ENCODE measurements around the gene SERINC4.
"Not testable (repeated sequence)": the region's sequence is repeated elsewhere in the genome, so short reads cannot be mapped to it uniquely, and the experiment has no call there.

SERINC4 gene

DNA sequence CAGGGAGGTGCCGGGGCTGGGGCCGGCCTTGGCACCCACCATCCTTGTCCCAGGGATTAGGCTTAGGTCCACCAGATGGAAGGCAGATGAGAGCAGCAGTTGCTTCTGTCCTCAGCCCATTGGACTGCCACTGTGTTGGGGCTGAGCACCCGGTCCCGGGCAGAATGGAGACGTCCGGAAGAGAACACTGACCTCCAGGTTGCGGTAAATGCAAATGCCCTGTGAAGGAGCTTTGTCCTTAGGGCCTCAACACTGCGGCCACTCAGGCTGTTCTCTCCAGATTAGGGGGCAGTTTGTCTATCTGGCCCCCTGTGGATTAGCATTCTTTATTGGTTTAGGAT is at the start of gene SERINC4:
TSS of gene SERINC4 (minus strand) at position 276 of the 341 bp plus-strand sequence. CDS start at position 42, 234 bp downstream.
- DNase-seq, result no peak

DNA sequence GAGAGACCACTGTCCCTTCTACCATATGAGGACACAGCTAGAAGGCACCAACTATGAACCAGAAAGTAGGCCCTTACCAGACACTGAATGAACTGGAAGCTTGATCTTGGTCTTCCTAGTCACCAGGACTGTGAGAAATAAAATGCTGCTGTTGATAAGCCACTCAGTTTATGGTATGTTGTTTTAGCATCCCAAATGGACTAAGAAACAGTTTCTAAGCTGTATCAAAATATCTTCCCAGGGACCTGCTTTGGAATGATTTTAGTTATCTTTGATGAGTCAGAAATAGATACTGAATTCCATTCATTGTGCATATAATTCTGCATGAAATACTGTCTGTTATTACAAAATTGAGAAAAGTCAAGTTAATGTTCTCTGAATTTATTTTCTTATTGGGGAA is 45.4 kb upstream of the SERINC4 start:
- DNase-seq, result no peak

DNA sequence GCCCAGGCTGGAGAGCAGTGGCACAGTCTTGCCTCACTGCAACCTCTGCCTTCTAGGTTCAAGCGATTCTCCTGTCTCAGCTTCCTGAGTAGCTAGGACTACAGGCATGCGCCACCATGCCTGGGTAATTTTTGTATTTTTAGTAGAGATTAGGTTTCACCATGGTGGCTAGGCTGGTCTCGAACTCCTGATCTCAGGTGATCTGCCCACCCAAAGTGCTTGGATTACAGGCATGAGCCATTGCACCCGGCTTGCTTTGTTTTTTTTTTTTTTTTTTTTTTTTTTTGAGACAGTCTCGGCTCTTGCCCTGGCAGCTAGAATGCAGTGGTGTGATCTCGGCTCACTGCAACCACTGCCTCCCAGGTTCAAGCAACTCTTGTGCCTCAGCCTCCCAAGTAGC is 32.5 kb upstream of the SERINC4 start:
- DNase-seq, result not testable (repeated sequence)

DNA sequence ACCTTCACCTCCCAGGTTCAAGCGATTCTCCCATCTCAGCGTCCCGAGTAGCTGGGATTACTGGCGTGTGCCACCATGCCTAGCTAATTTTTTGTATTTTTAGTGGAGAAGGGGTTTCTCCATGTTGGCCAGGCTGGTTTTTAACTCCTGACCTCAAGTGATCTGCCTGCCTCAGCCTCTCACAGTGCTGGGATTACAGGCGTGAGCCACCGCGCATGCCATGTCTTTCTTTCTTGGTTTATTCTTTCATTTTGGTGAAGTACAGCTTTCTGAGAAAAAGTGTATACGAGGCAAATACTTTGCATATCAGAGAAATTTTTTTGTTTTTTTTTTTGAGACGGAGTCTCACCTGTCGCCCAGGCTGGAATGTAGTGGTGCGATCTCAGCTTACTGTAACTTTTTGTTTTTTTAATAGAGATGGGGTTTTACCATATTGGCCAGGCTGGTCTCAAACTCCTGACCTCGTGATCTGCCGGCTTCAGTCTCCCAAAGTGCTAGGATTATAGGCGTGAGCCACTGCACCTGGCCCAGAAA is 31.6 kb upstream of the SERINC4 start:
- not testable (repeated sequence) for DNase-seq

DNA sequence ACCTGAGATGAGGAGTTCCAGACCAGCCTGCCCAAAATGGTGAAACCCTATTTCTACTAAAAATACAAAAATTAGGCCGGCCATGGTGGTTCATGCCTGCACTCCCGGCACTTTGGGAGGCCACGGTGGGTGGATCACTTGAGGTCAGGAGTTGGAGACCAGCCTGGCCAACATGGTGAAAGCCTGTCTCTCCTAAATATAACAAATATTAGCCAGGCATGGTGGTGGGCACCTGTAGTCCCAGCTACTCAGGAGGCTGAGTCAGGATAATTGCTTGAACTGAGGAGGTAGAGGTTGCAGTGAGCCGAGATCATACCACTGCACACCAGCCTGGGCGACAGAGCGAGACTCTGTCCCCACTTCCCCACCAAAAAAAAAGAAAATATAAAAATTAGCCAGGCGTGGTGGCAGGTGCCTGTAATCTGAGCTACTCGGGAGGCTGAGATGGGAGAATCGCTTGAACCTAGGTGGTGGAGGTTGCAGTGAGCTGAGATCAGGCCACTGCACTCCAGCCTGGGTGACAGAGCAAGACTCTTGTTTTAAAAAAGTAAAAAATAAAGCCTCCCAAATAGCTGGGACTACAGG is 30.8 kb upstream of the SERINC4 start:
- DNase-seq, result not testable (repeated sequence)

DNA sequence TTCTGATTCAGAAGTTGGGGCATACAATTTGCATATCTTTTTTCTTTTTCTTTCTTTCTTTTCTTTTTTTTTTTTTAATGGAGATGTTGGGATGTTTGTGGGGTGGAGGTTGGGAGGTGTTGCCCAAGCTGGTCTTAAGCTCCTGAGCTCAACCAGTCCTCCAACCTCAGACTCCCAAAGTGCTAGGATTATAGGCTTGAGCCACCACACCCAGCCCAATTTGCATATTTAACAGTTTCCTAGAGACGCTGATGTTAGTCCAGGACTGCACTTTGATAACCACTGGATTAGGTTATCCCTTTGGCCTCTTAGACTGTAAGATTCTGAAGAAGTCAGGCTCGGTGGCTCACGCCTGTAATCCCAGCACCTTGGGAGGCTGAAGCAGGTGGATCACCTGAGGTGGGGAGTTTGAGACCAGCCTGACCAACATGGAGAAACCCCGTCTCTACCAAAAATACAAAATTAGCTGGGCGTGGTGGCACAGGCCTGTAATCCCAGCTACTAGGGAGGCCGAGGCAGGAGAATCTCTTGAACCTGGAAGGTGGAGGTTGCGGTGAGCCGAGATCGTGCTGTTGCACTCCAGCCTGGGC is 30.0 kb upstream of the SERINC4 start:
- not testable (repeated sequence) for DNase-seq

DNA sequence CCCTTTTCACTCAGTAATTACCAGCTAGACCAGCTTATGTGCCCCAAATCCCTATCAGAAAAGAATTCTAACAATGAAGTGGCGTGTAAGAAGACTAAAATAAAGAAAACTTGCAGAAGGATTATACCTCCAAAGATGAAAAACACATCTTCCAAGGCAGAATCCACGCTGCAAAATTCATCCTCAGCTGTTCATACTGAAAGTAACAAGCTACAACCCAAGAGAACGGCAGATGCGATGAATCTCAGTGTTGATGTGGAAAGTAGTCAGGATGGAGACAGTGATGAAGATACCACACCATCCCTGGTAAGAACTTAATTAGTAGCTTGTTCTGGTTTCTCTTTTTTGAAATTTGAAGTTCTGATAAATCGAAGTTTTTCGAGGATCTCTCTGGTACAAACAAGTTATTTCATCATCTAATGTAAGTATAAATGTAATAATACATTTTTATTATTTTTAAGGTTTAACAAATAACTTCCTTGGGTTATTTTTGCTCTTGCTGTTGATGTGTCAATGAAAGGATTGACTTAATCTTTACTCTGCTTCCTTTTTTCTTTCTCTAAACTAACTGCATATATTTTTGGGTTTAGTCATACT is 28.1 kb upstream of the SERINC4 start:
- no peak for DNase-seq

DNA sequence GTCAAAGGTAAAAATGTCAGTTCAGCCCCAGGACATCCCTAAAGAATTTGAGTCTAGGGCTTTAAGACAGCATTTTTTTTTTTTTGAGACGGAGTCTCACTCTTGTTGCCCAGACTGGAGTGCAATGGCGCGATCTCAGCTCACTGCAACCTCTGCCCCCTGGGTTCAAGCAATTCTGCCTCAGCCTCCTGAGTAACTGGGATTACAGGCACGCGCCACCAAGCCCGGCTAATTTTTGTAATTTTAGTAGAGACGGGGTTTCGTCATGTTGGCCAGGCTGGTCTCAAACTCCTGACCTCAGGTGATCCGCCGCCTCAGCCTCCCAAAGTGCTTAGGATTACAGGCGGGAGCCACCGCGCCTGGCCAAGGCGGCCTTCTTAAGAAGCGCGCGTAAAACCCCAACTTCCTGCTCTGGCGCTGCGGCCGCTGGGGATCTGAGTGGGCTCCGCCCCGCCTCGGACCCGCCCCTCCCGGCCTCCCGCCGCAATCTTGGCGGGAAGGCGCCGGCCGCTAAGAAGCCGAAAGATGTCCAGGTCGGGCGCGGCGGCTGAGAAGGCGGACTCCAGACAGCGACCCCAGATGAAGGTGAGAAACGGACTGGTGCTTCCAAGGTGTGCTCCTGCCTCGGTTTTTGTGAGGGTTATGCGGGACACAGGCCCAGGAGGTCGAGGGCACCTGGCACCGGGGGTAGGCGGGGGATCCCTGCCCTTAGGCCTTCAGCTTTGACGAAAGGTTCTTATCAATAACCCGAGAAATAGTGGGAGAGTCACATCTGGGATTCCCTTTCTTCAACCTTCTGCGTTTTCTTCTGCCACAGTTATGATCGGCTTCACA is 26.7 kb upstream of the SERINC4 start, which contains the start of gene WDR76:
TSS of gene WDR76 (plus strand) at position 495 of the 834 bp plus-strand sequence. CDS start at position 526, 31 bp downstream.
- DNase-seq, result peak; percentile 69

DNA sequence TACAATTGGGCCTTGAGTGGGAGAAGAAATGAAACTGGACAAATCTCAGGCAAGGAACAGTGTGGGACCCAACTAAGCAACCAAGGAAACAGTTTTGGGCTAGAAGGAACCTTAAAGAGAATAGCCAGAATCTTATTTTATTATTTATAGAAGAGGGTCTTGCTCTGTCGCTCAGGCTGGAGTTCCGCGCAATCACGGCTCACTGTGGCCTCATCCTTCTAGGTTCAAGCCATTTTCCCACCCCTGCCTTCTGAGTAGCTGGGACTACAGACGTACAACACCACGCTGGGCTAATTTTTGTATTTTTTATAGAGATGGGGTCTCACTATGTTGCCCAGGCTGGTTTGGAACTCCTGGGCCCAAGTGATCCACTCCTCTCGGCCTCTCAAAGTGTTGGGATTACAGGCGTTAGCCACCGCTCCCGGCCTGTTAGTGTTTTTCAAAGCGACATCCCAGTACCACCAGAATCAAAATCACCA is 26.0 kb upstream of the SERINC4 start:
- no peak for DNase-seq

DNA sequence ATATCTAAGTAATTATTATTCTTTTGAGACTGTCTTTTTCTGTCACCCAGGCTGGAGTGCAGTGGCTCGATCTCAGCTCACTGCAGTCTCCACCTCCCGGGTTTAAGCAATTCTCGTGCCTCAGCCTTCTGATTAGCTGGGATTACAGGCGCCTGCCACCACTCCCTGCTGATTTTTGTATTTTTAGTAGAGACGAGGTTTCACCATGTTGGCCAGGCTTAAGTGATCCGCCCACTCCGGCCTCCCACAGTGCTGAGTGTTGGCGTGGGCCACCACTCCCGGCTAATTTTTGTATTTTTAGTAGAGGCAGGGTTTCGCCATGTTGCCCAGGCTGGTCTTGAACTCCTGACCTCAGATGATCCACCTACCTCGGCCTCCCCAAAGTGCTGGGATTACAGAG is 25.3 kb upstream of the SERINC4 start:
- not testable (repeated sequence) for DNase-seq

DNA sequence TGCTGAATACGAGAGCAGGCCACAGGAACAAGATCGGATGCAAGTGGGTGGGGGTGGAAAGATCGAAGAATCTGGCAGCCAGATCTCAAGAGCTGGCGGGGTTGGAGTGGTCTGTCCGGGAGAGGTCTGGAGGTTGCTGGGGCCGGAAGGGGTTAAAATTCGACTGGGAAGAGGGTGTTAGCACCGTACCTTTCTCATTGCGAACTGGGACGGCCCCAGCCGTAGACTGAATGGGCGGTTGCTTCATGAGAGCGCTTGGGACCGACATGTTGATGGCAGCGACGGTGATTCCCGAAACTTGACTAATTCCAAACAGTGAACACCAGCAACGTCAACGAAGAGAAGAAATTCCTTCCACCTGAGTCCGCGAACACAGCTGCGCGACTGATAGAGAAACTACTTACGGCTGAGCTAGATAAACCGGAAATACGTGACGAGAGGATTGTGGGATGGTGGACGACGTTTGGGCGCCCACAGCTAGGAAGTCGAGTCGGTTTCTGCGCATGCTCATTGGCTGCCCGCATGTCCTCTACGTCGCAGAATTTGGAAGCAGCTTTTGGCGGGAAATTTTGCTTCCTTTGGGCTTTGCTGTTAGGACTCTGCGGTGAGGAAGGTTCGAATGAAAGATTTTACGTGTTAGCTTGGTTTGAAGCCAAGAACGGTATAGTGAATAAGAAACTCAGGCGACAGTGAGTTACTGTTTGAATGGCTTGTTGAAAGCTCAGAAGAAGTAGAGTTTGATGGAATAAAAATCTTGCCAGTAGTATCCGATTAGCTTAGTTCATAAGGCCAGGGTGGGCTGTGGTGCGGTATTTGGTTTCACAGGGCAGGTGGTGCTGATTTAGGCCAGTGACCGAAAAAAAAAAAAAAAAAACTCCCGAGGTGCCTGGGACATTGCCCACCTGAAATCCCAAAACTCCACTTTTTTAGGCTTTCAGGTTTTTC is 24.6 kb upstream of the SERINC4 start, which contains the start of gene MFAP1:
TSS of gene MFAP1 (minus strand) at position 389 of the 945 bp plus-strand sequence. CDS start at position 268, 121 bp downstream.
- peak; percentile 91 for DNase-seq

DNA sequence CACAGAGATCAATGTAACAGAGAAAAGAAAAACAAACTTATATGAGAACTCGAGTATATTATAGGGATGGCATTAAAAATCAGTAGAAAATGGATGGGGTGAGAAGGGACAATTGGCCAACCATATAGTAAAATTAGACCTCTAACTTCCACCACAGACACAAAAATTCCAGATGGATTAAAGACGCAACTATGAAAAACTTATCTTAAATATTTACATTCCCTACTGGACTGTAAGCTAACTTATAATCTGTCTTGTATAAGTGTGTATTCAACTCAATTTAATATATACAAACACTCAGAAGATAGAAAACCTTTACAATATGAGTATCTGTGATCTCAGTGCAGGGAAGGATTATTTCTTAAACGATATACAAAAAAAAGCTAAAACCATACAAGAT is 21.5 kb upstream of the SERINC4 start:
- no peak for DNase-seq

DNA sequence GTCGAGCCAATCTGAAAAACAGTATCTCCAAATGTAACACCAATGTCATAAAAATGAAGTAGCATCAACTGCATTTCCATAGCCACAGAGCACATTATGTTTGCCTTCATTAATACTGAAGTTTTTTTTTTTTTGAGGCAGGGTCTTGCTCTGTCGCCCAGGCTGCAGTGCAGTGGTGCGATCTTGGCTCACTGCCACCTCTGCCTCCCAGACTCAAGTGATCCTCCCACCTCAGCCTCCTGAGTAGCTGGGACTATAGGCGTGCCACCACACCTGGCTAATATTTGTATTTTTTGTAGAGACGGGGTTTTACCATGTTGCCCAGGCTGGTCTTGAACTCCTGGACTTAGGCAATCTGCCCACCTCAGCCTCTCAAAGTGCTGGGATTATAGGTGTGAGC is 15.0 kb upstream of the SERINC4 start:
- not testable (repeated sequence) for DNase-seq

DNA sequence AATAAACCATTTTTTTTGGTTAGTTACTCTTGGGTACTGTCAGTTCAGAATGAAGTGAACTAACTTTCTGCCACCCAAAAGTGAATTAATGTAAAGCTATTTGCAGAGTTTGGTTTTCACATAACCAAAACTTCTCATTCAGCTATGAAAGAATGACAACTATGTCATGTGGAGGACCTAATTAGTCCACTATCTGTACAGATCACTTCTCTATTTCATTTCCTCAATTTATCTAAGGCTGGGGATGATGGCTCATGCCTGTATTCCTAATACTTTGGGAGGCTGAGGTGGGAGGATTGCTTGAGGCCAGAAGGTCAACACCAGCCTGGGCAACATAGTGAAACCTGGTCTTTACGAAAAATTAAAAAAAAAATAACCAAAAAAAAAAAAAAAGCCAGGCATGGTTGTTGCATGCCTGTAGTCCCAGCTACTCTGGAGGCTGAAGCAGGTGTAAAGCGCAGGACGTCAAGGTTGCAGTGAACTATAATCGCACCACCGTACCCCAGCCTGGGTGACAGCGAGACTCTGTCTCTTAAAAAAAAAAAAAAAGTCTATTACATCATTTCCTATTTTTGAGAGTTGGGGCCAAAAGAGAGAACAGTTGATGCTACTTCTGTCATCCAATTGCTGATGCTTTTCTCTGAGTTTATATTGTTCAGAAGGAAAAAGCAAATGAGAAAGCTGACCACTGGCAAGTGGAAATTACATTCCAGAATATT is 9.1 kb upstream of the SERINC4 start:
- DNase-seq, result no peak

DNA sequence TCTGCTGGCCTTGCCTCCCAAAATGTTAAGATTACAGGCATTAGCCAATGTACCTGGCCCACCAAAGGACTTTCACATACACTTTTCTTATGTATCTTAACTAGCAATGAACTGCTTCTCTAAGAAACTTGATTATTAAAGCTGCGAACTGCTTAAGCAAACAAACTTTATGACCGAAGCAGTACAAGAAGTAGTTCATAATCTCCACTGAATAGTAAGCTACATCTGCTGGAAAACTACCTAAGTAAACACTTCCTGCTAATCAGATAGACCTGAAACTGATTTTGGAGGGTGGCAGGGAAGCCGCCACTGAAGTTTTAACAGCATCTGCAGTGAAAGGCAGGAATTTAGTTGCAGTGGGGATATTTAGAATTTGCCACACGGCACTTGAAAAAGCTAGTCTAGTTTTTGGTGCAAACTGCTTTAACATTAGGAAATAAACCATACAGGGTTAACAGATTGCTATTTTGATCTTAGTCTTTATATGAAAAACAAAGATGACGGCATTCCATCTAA is 8.5 kb upstream of the SERINC4 start:
- DNase-seq, result no peak

DNA sequence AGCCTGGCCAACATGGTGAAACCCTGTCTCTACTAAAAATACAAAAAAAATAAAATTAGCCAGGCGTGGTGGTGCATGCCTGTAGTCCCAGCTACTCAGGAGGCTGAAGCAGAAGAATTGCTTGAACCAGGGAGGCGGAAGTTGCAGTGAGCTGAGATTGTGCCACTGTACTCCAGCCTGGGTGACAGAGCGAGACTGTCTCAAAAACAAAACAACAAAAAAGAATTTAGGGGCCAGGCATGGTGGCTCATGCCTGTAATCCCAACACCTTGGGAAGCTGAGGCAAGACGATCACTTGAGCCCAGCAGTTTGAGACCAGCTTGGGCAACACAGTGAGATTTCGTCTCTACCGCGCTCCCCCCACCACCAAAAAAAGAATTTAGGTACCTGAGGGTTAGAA is 2.7 kb upstream of the SERINC4 start:
- not testable (repeated sequence) for DNase-seq

DNA sequence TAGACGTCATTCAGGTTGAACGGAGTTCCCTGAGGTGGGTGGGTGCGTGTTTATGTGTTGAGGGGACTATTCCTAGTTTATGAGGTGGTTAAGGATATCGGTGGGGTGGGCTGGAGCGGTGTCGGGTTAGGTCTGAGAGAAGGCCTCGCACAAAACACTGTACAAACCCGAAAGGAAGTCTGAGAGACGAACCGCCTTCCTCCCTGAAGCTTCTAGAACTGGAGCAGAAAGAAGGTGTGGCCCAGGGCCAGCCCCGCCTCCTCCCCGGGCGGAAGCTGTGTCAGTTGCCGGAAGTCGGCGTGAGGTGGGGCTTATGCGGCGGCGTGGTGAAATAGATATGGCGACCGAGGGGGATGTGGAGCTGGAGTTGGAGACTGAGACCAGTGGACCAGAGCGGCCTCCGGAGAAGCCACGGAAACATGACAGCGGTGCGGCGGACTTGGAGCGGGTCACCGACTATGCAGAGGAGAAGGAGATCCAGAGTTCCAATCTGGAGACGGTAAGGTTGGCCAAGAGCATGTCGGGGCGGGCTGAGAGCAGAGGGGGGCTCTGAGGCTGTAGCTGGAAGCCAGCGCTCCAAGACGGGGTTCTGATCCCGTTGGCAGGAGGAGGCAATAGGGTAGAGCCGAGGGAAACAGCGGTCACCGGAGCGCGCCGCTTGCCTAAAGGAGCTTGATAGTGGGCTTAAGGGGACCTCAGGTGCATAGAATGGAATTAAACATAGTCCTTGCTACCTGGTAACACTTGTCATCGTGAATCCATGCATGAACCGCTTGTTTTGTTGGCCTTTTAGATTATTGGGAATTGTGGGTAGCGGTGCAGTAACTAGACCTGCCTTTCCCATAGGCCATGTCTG is 494 bp upstream of the SERINC4 start, which contains the start of gene HYPK:
TSS of gene HYPK (plus strand) at position 314 of the 856 bp plus-strand sequence. CDS start at position 338, 24 bp downstream.
- peak; percentile 91 for DNase-seq

DNA sequence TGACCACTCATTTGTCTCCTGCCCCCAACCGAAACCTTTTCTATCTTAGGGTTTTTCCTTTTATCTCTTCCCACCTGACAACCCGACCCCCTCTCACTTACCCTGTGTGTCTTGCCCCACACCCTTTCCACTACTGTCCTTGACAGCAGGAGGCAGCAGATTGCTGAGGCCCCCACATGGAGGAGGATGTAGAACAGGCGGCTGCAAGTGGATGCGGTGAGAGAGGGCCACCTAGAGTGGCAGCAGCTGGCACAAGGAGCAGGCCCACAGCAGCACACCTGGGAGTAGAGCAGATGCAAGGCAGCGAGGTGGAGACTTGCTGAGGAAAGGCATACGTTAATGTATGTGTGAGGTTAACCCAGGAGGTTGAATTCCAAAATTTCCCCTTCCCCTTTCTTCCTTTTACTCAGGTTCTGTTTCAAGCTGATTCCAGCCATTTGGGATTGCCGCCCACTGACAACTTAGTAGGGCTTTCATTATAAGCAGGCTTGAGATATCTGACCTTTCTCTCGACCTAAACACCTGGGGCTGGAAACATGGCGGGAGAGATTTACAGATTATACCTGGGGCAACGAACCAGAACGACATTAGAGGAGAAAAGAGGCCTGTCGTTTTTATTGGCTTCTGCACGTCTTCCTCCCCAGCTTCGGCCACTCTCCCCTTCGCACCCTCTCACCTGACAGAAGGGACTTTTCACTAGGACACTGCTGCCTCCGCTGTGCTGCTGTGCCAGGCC is 643 bp downstream of the SERINC4 start:
- DNase-seq, result no peak

DNA sequence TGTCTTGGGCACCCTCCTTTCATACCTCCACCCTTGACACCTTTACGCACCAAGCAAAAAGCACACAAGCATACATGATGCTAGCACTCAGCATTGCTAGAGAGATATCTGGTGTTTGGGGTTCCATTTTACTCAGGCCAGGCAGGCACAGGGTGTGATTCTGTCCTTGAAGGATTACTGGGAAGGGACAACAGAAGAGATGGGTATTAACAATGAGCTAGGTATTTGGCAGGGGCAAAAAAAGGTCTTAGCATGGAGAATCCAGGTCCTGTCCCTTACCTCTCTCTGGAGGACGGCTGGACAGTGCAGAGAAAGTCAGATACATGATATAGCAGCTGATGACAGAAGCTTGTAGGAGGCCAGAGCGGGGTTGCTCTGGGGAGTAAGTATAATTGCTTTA is 3.5 kb downstream of the SERINC4 start:
- DNase-seq, result no peak

Measured in stimulated activated naive CD4-positive, alpha-beta T cell treated with Interleukin-2 at 50 U/mL for 16 hours (primary cell).